Activated B cell treated with CpG ODN at 0.5 μM for 24 hours (primary cell): Measurements from ENCODE around the gene PIP4P1. TPM values are rescaled to one million over a fixed set of nuclear protein-coding genes. Genes with fewer than 3 reads are reported as not detected.
A peak's percentile ranks its signal among the peaks of the same experiment; 100 is the strongest.

Experiments
- ATAC-seq: fragments of 200-7000 bp; cut with Tn5 transposase; one replicate; pipeline ENCODE4 v1.10.0; 2021; ENCODE audit warnings: low read depth, mild to moderate bottlenecking, moderate library complexity
- CTCF ChIA-PET: fragments of 350-600 bp; sonication (Branson Sonifier 250); formaldehyde crosslinking; loops from one replicate; lab custom pipeline; 2021; ENCODE audit warnings: antibody characterized with exemption; lab: Charles Lee
- POLR2A ChIA-PET: fragments of 350-600 bp; sonication (Branson Sonifier 250); formaldehyde crosslinking; loops from one replicate; lab custom pipeline; 2021; ENCODE audit warnings: antibody characterized with exemption; lab: Charles Lee
- DNase-seq: peaks from one replicate; pipeline ENCODE4 v3.0.0; 2022
- H3K27ac Mint-ChIP-seq: one replicate; pipeline ENCODE4 v1.8.0; 2020; ENCODE audit warnings: mixed read lengths
- H3K27me3 Mint-ChIP-seq: one replicate; pipeline ENCODE4 v1.8.0; 2021; ENCODE audit warnings: mixed read lengths
- H3K36me3 Mint-ChIP-seq: one replicate; pipeline ENCODE4 v1.8.0; 2021; ENCODE audit warnings: low read depth, mixed read lengths
- H3K4me1 Mint-ChIP-seq: one replicate; pipeline ENCODE4 v1.8.0; 2021; ENCODE audit warnings: mixed read lengths
- H3K4me3 Mint-ChIP-seq: one replicate; pipeline ENCODE4 v1.8.0; 2020; ENCODE audit warnings: mild to moderate bottlenecking, mixed read lengths
- H3K9me3 Mint-ChIP-seq: one replicate; pipeline ENCODE4 v1.8.0; 2020; ENCODE audit warnings: mixed read lengths
- CTCF ChIP-seq: fragments of 200-600 bp; IDR thresholded peaks from one replicate; pipeline ENCODE4 v1.8.0; 2022; ENCODE audit warnings: antibody characterized with exemption, mild to moderate bottlenecking
- intact Hi-C: fragments of 100-400 bp; cut with micrococcal nuclease; formaldehyde crosslinking; loops from one replicate; pipeline ENCODE4 v1.15.1; 2024
- total RNA-seq: library from RNA; stranded (reverse); gene quantifications from 2 replicates; pipeline ENCODE4 v1.2.3, GENCODE V29; 2022

The PIP4P1 gene
- total RNA-seq, 1 donor from 2014 or later, result 87.3 TPM

- POLR2A ChIA-PET, result interaction anchor here (0.6 to 3.1 kb wide), 25 partner anchors 9 to 467 kb away, joined by 3 to 58 read pairs (median 5); partner anchors contain the start of genes APEX1, OSGEP, PARP2 and PIP4P1
- intact Hi-C loops, result loop anchor here (1.0 to 5.0 kb wide), 7 partner anchors 9 to 213 kb away; partner anchors contain the start of genes APEX1, PARP2, PIP4P1 and TEP1
- H3K9me3 Mint-ChIP-seq, result no peaks in the 10 kb centered on the region
- TF ChIP-seq CTCF, result no peak
- CTCF ChIA-PET, result interaction anchor here (0.6 to 2.4 kb wide), 4 partner anchors 9 to 212 kb away, joined by 3 to 14 read pairs (median 3); partner anchors contain the start of gene PIP4P1
- DNase-seq, result peak; percentile 43
- ATAC-seq, result peak; percentile 41
- H3K36me3 Mint-ChIP-seq, result peaks cover 42% of the 10 kb centered on the region
- H3K4me1 Mint-ChIP-seq, result peaks cover 39% of the 10 kb centered on the region
- H3K4me3 Mint-ChIP-seq, result peak overlapping the region; percentile 95
- H3K27me3 Mint-ChIP-seq, result no peaks in the 10 kb centered on the region
- H3K27ac Mint-ChIP-seq, result peak overlapping the region; percentile 93
Measured at GRCh38 chr14:20469890-20470602, 8.8 kb upstream of the PIP4P1 start.

GRCh38 chr14:20469242-20469889 lies 8.1 kb upstream of the PIP4P1 start, which contains the start of gene PNP:
TSS of gene PNP (plus strand) at chr14:20469406. CDS start at chr14:20469525, 119 bp downstream.
- H3K36me3 Mint-ChIP-seq, result peaks cover 35% of the 10 kb centered on the region
- peak within 1 kb of the TSS; percentile 95 for H3K4me3 Mint-ChIP-seq
- CTCF ChIA-PET, result interaction anchor here (0.6 to 2.4 kb wide), 4 partner anchors 8 to 213 kb away, joined by 3 to 14 read pairs (median 3); partner anchors contain the start of gene PIP4P1
- no peaks in the 10 kb centered on the region for H3K27me3 Mint-ChIP-seq
- no peaks in the 10 kb centered on the region for H3K9me3 Mint-ChIP-seq
- TF ChIP-seq CTCF, result no peak
- POLR2A ChIA-PET, result interaction anchor here (0.6 to 3.1 kb wide), 26 partner anchors 9 to 468 kb away, joined by 3 to 58 read pairs (median 5); partner anchors contain the start of genes APEX1, OSGEP, PARP2 and PIP4P1
- DNase-seq (peak; percentile 78), ATAC-seq (peak; percentile 89)
- intact Hi-C loops, result loop anchor here (1.0 to 5.0 kb wide), 6 partner anchors 8 to 213 kb away; partner anchors contain the start of genes APEX1, PARP2, PIP4P1 and TEP1
- H3K27ac Mint-ChIP-seq, result peak within 1 kb of the TSS; percentile 93
- H3K4me1 Mint-ChIP-seq, result peaks cover 42% of the 10 kb centered on the region

GRCh38 chr14:20468764-20469241 lies 7.6 kb upstream of the PIP4P1 start:
- Mint-ChIP-seq H3K36me3 (peaks cover 30% of the 10 kb centered on the region), H3K27me3 (no peaks in the 10 kb centered on the region), H3K9me3 (no peaks in the 10 kb centered on the region), H3K4me3 (peak overlapping the region; percentile 95), H3K4me1 (peaks cover 47% of the 10 kb centered on the region), H3K27ac (peak overlapping the region; percentile 93)
- TF ChIP-seq CTCF, result no peak
- POLR2A ChIA-PET, result interaction anchor here (0.6 to 3.1 kb wide), 12 partner anchors 9 to 222 kb away, joined by 3 to 58 read pairs (median 10); partner anchors contain the start of genes APEX1, OSGEP, PIP4P1 and TEP1
- CTCF ChIA-PET, result interaction anchor here (1.3 to 2.4 kb wide), 2 partner anchors 7 to 53 kb away, joined by 3 to 14 read pairs; partner anchors contain the start of gene PIP4P1
- ATAC-seq, result no peak
- intact Hi-C loops, result loop anchor here (1.0 to 5.0 kb wide), 6 partner anchors 8 to 214 kb away; partner anchors contain the start of genes APEX1, PARP2, PIP4P1 and TEP1
- no peak for DNase-seq

- Mint-ChIP-seq H3K27me3 (no peaks in the 10 kb centered on the region), H3K36me3 (peaks cover 5% of the 10 kb centered on the region), H3K4me3 (peak overlapping the region; percentile 91), H3K4me1 (peaks cover 55% of the 10 kb centered on the region), H3K9me3 (peaks cover 2% of the 10 kb centered on the region), H3K27ac (peak overlapping the region; percentile 96)
- ChIA-PET CTCF (interaction anchor here (0.9 to 1.9 kb wide), 5 partner anchors 9 to 49 kb away, joined by 3 to 15 read pairs (median 3); partner anchors contain the start of genes PNP and TEP1), POLR2A (interaction anchor here (0.6 to 4.7 kb wide), 19 partner anchors 8 to 222 kb away, joined by 3 to 68 read pairs (median 5); partner anchors contain the start of genes PARP2, PNP and TEP1)
- TF ChIP-seq CTCF, result no peak
- intact Hi-C loops, result loop anchor here (1.0 to 2.0 kb wide), 7 partner anchors 9 to 222 kb away; partner anchors contain the start of genes CCNB1IP1, PARP2, PNP and TEP1
- ATAC-seq (peak; percentile 23), DNase-seq (peak; percentile 65)
Measured at GRCh38 chr14:20460458-20461224, 593 bp downstream of the PIP4P1 start.
